ENCODE data around the gene ADAM10. TPM values are rescaled to one million over a fixed set of nuclear protein-coding genes. Genes with fewer than 3 reads are reported as not detected.

ADAM10 gene
- total and polyA plus RNA-seq, 2 of the 4 experiments (the other 2 are of a cell fraction) = 110 to 185 TPM

DNA sequence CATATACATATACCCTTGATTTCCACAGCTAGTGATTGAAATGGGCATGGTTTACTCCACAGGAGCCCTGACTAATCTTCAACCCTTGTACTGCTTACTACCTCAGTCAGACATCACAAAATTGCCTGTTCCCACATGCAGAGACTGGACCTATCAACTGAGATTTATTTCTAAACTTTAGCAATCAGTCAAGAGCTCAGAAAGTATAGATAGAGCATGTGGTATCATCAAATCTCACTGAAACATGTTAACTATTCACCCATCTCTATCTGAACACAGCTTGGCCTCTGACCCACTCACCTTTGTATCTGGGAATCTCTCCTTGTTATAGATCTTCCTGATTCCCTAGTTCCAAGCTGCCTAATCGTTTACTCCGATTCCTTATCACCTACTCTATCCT, 14.6 kb downstream of the ADAM10 start:
- Histone ChIP-seq H3K79me1 (ENCODE audit: low read depth in 1 of 2, low read length in 2 of 2) (peaks cover 8 to 73% of the 10 kb centered on the region in 2 experiments; a peak in 3 of 4 replicates), H3K9ac (ENCODE audit: low read depth, low read length) (no peak overlapping the region), H2AFZ (replicated peaks; ENCODE audit: low read length, poor library complexity) (no peak overlapping the region), H4K5ac (ENCODE audit: low read depth, low read length) (no peak overlapping the region), H3K18ac (ENCODE audit: low read depth, low read length) (no peak overlapping the region; the same call in 1 of the 2 replicates), H3K27ac (ENCODE audit: insufficient read depth, low read length) (no peak overlapping the region), H3K4me2 (ENCODE audit: low read depth, low read length) (no peak overlapping the region), H2BK20ac (ENCODE audit: low read depth, low read length) (no peak overlapping the region), H3K4ac (ENCODE audit: low read depth, low read length) (no peak overlapping the region), H4K20me1 (ENCODE audit: insufficient read depth, low read length) (peaks cover 73% of the 10 kb centered on the region), H4K91ac (ENCODE audit: insufficient read depth, low read depth, low read length) (no peak overlapping the region), H2AK5ac (ENCODE audit: low read depth, low read length) (no peak overlapping the region), H2BK5ac (ENCODE audit: low read depth, low read length, poor library complexity, severe bottlenecking) (no peak overlapping the region), H3K23ac (ENCODE audit: low read depth, low read length) (no peak overlapping the region), H4K8ac (ENCODE audit: low read depth in 2 of 2, low read length in 2 of 2) (no peak overlapping the region), H3K27me3 (ENCODE audit: control insufficient read depth, insufficient read depth, low read length) (no peaks in the 10 kb centered on the region), H3K9me1 (ENCODE audit: insufficient read depth, low read length) (peaks cover 19% of the 10 kb centered on the region), H3K9me3 (ENCODE audit: control insufficient read depth, insufficient read depth, low read length) (no peaks in the 10 kb centered on the region), H2AK9ac (replicated peaks; ENCODE audit: low read depth, low read length, poor library complexity) (no peak overlapping the region), H3K4me3 (ENCODE audit: insufficient read depth, low read depth, low read length) (no peak overlapping the region), H3K36me3 (ENCODE audit: control insufficient read depth, insufficient read depth, low read length) (no peaks in the 10 kb centered on the region; the same call in 1 of the 2 replicates), H3K4me1 (ENCODE audit: control insufficient read depth, insufficient read depth, low read length) (peaks cover 10% of the 10 kb centered on the region), H3K14ac (replicated peaks; ENCODE audit: low read depth, low read length) (no peak overlapping the region), H3K56ac (ENCODE audit: extremely low read depth, insufficient read depth, low read length) (no peak overlapping the region), H2BK15ac (ENCODE audit: low read depth, low read length) (no peak overlapping the region), H2BK120ac (ENCODE audit: low read depth, low read length) (no peak overlapping the region)
- no peak for DNase-seq
- POLR2A ChIA-PET (ENCODE audit: unreplicated experiment) = interaction anchor here (0.7 kb wide), 1 partner anchor 693 kb away, joined by 3 read pairs; no protein-coding TSS in a partner anchor
- dilution Hi-C loops (cut with HindIII; ENCODE audit: low sequenced_read_pairs, unreplicated experiment) (no loop called here), in situ Hi-C loops (cut with MboI; ENCODE audit: low sequenced_read_pairs) (no loop called here), intact Hi-C loops (cut with micrococcal nuclease) (no loop called here)
- TF ChIP-seq MXI1 (IDR thresholded peaks at IDR 0.05; ENCODE audit: borderline replicate concordance, low read depth, low read length) = no peak
- ATAC-seq (ENCODE audit: low read depth) = no peak
- 30% methylated on average over 2 of the region's 2 CpGs; no CpG with 5 or more reads in 1 of the 2 experiments for WGBS, 2 experiments (ENCODE audit: extremely low coverage in 2 of 2, insufficient read length in 1 of 2)
- CTCF ChIA-PET = interaction anchor here (0.6 kb wide), 1 partner anchor 38 kb away, joined by 3 read pairs; no protein-coding TSS in a partner anchor
- no TSS peak for BruUV-seq (replicated peaks)
